ENCODE data around the gene IL1RAP. TPM values are rescaled to one million over a fixed set of nuclear protein-coding genes. Genes with fewer than 3 reads are reported as not detected.
A peak's percentile ranks its signal among the peaks of the same experiment; 100 is the strongest.
"Not testable (repeated sequence)": the region's sequence is repeated elsewhere in the genome, so short reads cannot be mapped to it uniquely, and the experiment has no call there.

The IL1RAP gene
- total and polyA plus RNA-seq, 2 experiments from 2014 or later: 3.2 to 8.9 TPM

- no peaks in the 10 kb centered on the region for H3K9me3 ChIP-seq (ENCODE audit: low read depth)
- peak overlapping the region; percentile 63 for H3K4me3 ChIP-seq
- no peak for TF ChIP-seq CTCF (IDR thresholded peaks at IDR 0.05; ENCODE audit: low read depth, low read length)
- peak; percentile 53 to 73 for DNase-seq (ENCODE audit: low read depth in 1 of 2, low spot score in 1 of 2)
- no peaks in the 10 kb centered on the region for H3K4me1 ChIP-seq (ENCODE audit: low read depth)
- no peak overlapping the region for H3K27ac ChIP-seq
- H3K36me3 ChIP-seq: no peaks in the 10 kb centered on the region
- peaks cover 30% of the 10 kb centered on the region for H3K27me3 ChIP-seq
These were observed 698 bp downstream of the IL1RAP start for GRCh38 chr3:190514413-190515153.

GRCh38 chr3:190516416-190516815 lies 2.5 kb downstream of the IL1RAP start:
- no peak for TF ChIP-seq CTCF (IDR thresholded peaks at IDR 0.05; ENCODE audit: low read depth, low read length)
- no peaks in the 10 kb centered on the region for H3K4me1 ChIP-seq (ENCODE audit: low read depth)
- peaks cover 19% of the 10 kb centered on the region for H3K27me3 ChIP-seq
- no peak overlapping the region for H3K27ac ChIP-seq
- no peaks in the 10 kb centered on the region for H3K36me3 ChIP-seq
- H3K4me3 ChIP-seq: no peak overlapping the region
- no peak for DNase-seq (ENCODE audit: low read depth in 1 of 2, low spot score in 1 of 2)
- no peaks in the 10 kb centered on the region for H3K9me3 ChIP-seq (ENCODE audit: low read depth)

GRCh38 chr3:190517687-190518086 lies 3.8 kb downstream of the IL1RAP start:
- peaks cover 7% of the 10 kb centered on the region for H3K27me3 ChIP-seq
- no peaks in the 10 kb centered on the region for H3K36me3 ChIP-seq
- peak in 1 of 2 donors; percentile 70 for DNase-seq (ENCODE audit: low read depth in 1 of 2, low spot score in 1 of 2)
- H3K9me3 ChIP-seq (ENCODE audit: low read depth): no peaks in the 10 kb centered on the region
- no peak overlapping the region for H3K27ac ChIP-seq
- no peaks in the 10 kb centered on the region for H3K4me1 ChIP-seq (ENCODE audit: low read depth)
- no peak overlapping the region for H3K4me3 ChIP-seq
- no peak for TF ChIP-seq CTCF (IDR thresholded peaks at IDR 0.05; ENCODE audit: low read depth, low read length)

GRCh38 chr3:190518531-190518930 lies 4.6 kb downstream of the IL1RAP start:
- not testable (repeated sequence) for H3K36me3 ChIP-seq; H3K27me3 ChIP-seq; H3K4me3 ChIP-seq; H3K27ac ChIP-seq; H3K9me3 ChIP-seq (ENCODE audit: low read depth); H3K4me1 ChIP-seq (ENCODE audit: low read depth); DNase-seq (ENCODE audit: low read depth in 1 of 2, low spot score in 1 of 2)

- no peaks in the 10 kb centered on the region for H3K4me1 ChIP-seq (ENCODE audit: low read depth)
These were observed 6.0 kb downstream of the IL1RAP start for GRCh38 chr3:190519886-190520285.

More at GRCh38 chr3:190519886-190520285, 6.0 kb downstream of the IL1RAP start:
- no peak for DNase-seq (ENCODE audit: low read depth in 1 of 2, low spot score in 1 of 2)
- Histone ChIP-seq H3K4me3 (no peak overlapping the region), H3K9me3 (ENCODE audit: low read depth) (no peaks in the 10 kb centered on the region), H3K27me3 (no peaks in the 10 kb centered on the region), H3K27ac (no peak overlapping the region), H3K36me3 (no peaks in the 10 kb centered on the region)
- TF ChIP-seq CTCF (IDR thresholded peaks at IDR 0.05; ENCODE audit: low read depth, low read length): no peak

Measured in cardiac muscle cell (in vitro differentiated cells and primary cell).